Measurements from ENCODE around the gene HEATR5A.

HEATR5A gene

DNA sequence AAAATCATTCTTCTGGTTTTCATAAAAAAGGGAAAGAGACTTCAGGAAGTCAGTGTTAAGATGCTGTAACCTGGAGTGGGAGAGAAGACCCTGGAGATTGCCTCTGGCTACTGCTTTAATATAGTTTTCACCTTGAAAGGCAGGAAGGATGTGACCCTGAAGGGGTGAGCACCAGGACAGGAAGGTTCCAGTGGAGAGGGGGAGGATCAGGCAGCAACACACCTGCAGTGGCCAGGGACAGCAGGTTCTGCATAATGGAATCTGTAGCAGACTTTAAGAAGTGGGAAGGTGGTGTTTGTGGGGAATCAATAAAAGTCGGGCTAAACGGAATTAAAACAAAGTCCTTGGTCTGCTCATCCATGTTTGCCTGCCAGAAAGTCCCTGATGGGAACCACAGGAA, 6.3 kb upstream of the HEATR5A start:
- no peak for DNase-seq (ENCODE audit: low spot score)

- no peak for DNase-seq (ENCODE audit: low spot score)
These were observed 5.6 kb upstream of the HEATR5A start for GRCh38 chr14:31425905-31426304.

DNA sequence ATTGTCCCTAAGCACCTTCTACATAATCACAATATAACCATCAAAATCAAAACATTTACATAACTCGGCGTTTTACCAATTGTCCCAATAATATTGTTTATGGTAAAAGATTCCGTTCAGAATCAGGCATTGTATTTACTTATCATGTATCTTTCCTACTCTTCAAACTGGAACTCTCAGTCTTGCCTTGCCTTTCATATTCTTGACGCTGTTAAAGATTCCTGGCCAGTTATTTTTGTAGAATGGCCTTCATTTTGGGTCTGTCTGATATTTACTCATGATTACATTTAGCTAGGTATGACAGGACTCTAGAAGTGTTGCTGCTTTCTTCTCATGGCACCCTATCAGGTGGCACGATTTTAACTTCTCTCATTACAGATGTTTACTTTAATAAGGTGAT, 850 bp upstream of the HEATR5A start:
- DNase-seq (ENCODE audit: low spot score): no peak

GRCh38 chr14:31419967-31420318, 407 bp downstream of the HEATR5A start:
- no peak for DNase-seq (ENCODE audit: low spot score)

GRCh38 chr14:31419179-31419966, 977 bp downstream of the HEATR5A start:
- no peak for DNase-seq (ENCODE audit: low spot score)

DNA sequence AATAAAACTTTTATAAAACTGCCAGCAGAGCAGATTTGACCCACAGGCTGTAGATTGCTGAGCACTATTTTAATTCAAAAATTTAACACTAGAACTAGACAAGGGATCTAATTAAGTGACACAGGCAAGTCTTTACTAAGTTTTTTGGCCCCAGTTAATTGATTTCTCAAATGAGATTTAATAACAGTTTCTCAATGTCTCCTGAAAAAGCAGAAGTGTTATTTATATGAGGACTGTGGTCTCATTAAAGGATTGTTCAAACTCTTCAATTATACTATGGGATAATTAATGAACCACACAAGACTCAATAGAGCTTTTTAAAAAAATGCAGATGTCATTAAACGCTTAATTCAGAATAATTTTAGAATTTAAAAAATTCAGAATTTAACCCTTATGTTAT, 1.9 kb downstream of the HEATR5A start:
- DNase-seq (ENCODE audit: low spot score): no peak

DNA sequence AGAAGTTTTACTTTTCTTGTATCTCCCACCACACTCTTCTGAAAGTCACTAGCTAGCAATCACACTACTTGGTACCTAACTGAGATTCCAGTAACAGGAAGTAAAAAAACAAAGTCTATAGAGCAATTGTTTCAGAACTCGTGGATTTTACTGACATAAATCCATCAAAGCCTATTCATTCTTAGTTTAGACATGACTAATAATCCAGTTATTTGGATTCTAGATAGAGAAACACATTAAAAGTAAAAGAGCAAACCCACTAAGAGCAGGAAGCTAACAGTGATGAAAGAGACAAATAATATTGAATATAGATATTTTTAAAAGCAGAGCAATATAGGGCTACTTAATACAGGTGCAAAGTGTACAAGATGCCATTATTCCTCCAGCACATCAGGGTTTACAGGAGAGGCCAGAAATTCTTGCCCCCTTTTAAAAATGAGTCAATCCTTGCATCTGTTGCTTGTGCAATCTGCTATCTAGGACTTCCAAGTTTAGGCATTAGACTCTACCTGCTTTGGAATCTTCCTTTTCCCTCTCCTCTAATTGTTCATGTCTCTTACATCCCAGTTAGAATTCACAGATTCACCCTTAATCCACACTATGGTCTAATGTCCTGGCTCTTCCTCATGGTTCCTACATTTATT, 6.0 kb downstream of the HEATR5A start:
- DNase-seq (ENCODE audit: low spot score): no peak

DNA sequence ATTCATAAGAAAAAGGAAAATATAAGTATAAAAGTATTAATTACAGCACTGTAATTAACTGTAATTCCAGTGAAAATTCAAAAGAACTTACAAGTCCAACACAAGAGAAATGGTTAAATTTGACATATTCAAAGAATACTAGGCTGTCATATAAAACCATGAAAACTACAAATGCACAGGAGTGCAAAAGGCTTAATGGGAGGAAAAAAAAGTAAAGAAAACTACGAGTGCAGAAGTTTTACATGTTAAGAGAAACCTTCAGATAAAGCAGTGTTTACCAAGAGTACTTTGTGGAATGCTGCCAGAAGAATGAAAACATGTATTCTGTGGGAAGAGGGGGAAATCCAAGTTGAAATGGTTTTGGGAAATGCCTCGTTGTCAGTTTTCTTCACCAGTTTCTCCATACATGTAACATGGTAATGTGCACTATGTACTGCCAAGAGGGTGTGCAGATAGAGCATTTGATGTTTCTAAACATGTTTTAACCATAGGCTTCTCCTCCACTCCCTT, 9.1 kb downstream of the HEATR5A start:
- no peak for DNase-seq (ENCODE audit: low spot score)

DNA sequence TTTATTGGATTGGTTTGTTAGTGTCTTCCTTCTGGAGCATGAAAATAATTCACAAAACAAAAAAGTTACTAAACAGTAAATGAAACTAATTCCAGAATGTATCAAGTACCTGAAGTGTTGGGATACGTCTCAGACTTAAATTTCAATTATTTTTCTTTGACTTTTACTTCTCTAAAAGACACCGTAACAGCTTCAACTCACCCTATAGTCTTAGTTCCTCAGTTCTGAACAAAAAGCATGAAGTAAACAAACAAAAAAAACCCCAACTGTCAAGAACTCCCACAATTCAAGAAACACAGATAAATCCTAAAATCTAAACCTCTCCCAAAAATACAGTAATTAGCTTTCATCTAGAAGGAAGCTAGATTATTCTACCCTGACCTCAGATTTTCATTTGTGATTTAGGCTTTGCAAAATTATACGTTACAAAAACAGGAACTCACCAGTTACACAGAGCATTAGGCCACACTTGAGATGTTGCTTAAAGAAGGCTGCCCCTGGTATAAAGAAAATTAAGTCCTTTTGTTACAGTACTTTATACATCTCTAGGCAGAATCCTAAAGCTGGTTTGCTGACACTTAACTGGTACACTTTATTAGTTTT, 10.2 kb downstream of the HEATR5A start:
- DNase-seq (ENCODE audit: low spot score): no peak

GRCh38 chr14:31408421-31408820, 11.9 kb downstream of the HEATR5A start:
- no peak for DNase-seq (ENCODE audit: low spot score)

DNA sequence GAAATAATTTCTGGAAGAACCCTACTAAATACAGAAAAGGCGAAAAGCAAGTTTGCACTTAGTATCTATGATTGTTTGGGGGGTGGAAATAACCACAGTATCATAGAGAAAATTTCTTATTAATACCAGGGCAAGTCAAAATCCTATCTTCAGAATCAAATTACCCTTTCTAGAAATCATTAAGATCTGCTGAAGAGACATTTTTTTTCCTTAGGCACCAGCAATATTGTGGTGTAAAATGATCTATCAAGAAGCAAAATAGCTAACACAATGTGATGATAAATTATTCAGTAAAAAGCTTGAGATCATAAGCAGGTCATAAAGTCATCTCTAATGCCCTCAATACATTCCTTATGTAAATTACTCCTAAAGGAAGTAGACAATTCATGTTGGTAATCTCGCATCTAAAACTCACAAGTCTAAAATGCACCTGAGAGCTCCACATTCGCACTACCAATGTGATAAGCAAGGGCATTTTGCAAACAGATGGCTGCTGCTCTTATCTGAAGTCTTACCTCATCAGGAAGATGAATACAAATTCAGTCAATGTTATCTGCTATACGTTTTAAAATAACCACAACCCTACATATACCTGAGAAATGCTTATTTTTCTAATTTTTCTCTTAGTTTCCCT, 14.6 kb downstream of the HEATR5A start:
- no peak for DNase-seq (ENCODE audit: low spot score)

GRCh38 chr14:31405106-31405505, 15.2 kb downstream of the HEATR5A start:
- no peak for DNase-seq (ENCODE audit: low spot score)

DNA sequence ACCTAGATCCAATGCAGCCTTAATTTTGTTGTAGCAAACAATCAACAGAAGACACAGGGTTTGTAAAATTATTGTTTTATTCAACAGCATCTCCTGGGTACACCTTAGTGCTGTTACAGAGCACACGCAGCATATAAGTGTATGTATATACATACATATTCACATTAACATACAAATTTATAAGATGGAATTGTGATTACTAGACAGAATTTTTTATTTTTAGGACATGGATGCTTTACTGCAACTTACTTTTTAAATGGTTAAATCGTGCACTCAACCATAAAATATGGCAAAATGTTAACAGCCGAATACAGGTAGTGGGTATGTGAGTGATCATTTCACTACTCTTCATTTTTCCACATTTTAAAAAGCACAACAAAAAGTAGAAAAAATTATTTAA, 16.6 kb downstream of the HEATR5A start:
- DNase-seq (ENCODE audit: low spot score): no peak

- DNase-seq (ENCODE audit: low spot score): no peak
These were observed 17.4 kb downstream of the HEATR5A start for GRCh38 chr14:31402764-31403439.

- no peak for DNase-seq (ENCODE audit: low spot score)
These were observed 18.9 kb downstream of the HEATR5A start for GRCh38 chr14:31401369-31401932.

- no peak for DNase-seq (ENCODE audit: low spot score)
These were observed 20.2 kb downstream of the HEATR5A start for GRCh38 chr14:31400031-31400638.

DNA sequence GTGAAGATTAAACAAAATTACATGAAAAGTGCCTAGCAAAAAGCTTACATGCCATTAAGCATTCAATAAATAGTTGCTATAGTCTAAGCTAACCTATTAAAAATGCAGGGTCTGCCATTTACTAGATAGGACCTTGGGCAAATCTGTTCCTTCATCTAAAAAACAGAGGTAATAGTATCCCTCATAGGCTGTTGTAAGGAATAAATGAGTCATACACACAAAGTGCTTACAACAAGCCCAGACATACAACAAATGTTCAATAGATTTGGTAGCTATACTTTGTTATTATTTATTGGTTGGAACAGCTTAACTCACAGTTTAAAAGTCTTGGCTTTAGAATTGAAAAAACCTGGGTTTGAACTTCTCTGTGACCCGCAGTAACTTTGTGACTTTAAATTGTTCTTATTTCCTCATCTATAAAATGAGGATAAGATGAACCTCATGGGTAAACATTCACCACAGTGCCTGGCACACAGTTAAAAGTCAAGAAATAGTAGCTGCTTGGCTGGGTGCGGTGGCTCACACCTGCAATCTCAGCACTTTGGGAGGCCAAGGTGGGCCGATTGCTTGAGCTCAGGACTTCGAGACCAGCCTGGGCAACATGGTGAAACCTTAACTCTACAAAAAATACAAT, 24.7 kb downstream of the HEATR5A start:
- DNase-seq (ENCODE audit: low spot score): no peak

DNA sequence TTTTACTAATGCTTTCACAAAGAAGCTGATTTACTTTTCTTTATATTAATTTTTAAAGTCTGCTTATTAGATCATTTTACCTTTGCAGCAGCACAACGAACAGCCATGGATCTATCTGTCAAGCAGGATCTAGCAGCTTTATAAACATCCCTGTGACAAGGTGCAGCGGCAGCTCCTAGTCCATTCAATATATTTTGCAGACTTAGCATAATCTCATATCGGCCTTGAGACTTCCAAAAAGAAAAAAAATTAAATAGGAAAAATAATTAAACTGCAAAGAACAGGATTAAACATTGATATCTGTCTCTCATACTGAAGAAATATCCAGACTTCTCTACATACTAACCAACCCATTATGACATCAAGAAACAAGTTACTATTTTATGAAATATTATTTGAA, 25.2 kb downstream of the HEATR5A start:
- no peak for DNase-seq (ENCODE audit: low spot score)

DNA sequence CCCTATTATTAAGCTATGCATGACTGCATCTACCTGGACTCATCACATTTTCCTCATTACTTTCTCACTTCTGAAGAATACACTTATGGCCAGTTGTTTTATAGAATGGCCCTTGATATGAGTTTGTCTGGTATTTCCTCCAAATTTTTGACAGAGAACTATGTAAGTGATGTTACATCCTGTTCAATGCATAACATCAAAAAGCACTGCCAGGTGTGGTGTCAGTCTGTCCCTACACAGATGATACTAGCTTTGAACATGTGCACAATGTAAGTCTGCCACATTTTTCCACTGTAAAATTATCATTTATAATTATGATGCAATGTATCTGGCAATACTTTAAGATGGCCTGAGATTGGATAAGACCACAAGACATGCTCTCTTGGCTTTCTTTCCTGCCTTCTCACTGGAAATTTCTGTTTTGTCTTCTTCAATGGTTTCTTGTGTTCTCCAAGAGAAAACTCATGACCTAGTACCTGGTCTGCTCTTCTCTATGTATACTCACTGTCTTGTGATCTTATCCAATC, 28.3 kb downstream of the HEATR5A start:
- DNase-seq (ENCODE audit: low spot score): no peak

DNA sequence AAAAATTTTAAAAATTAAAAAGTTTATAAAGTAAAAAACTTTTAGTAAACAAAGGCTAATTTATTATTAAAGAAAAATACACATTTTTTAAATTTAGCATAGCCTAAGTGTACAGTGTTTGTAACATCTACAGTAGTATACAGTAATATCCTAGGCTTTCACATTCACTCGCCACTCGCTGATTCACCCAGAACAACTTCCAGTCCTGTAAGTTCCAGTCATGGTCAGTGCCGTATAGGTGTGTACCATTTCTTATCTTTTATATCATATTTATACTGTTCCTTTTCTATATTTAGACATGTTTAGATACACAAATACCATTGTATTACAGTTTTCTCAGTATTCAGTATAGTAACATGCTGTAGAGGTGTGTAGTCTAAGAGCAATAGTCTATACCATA, 28.9 kb downstream of the HEATR5A start:
- no peak for DNase-seq (ENCODE audit: low spot score)

DNA sequence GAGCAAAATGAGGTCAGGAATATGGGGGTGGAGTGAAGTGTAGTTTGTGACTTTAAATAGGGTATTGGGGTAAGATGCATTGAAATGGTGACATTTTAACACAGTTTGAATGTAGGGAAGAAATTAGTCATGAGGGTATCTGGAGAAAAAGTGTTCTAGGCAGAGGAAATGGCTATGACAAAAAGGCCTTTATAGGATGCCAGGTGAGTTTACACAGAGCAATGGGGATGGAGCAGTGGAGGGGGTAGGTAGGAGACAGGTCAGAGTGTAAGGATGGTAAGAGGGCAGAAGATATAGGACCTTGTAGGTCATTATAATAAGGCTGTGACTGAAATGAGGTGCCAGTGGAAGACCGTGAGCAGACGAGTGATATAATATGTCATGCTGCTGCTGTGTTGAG, 30.4 kb downstream of the HEATR5A start:
- DNase-seq (ENCODE audit: low spot score): no peak
